Thyroid gland (tissue), 4 donors: ENCODE results near the gene VOPP1. TPM values are rescaled to one million over a fixed set of nuclear protein-coding genes. Genes with fewer than 3 reads are reported as not detected.
A peak's percentile ranks its signal among the peaks of the same experiment; 100 is the strongest.

Experiments used
- DNase-seq, 2 donors: peaks; one replicate each; pipeline ENCODE4 v3.0.0-alpha.2; 2019
- H3K27ac ChIP-seq, 3 donors: fragments of 200-600 bp; sonication (generic); 1 replicate in 2 of 3; 2 replicates in 1 of 3; pipeline ENCODE4 v1.5.1; 2016 to 2019; ENCODE audit warnings: mild to moderate bottlenecking in 1 of 3, moderate library complexity in 1 of 3
- H3K27me3 ChIP-seq: fragments of 200-600 bp; sonication (generic); one replicate; pipeline ENCODE4 v1.5.1; 2019
- H3K36me3 ChIP-seq, 2 donors: fragments of 200-600 bp; sonication (generic); one replicate each; pipeline ENCODE4 v1.5.1; 2016 to 2019
- H3K4me1 ChIP-seq, 2 donors: fragments of 200-600 bp; sonication (generic); one replicate each; pipeline ENCODE4 v1.5.1; 2017 to 2019
- H3K4me3 ChIP-seq, 3 donors: fragments of 200-600 bp; sonication (generic); replicated peaks in 1 of 3; 1 replicate in 2 of 3; 2 replicates in 1 of 3; pipeline ENCODE4 v1.5.1; 2016; ENCODE audit warnings: mild to moderate bottlenecking in 1 of 3
- H3K9me3 ChIP-seq: fragments of 200-600 bp; sonication (generic); one replicate; pipeline ENCODE4 v1.5.1; 2017
- POLR2A ChIP-seq, 2 donors: fragments of 450-650 bp; IDR thresholded peaks; one replicate each; pipeline ENCODE4 v1.6.1; 2017; ENCODE audit warnings: antibody characterized with exemption in 2 of 2, mild to moderate bottlenecking in 2 of 2, moderate library complexity in 1 of 2
- WGBS, 2 donors: methylation state at CpG; one replicate each; pipeline ENCODE4 v1.1.5; 2017; 5-methylcytosine and 5-hydroxymethylcytosine counted together
- intact Hi-C: fragments of 100-400 bp; cut with DNase I; formaldehyde crosslinking; loops from one replicate; pipeline ENCODE4 v1.15.1; 2023
- total RNA-seq, 4 donors: library from RNA; depleted of rRNA; stranded (reverse); fragments of >200 nt; gene quantifications; one replicate each; pipeline ENCODE4 v1.2.3, GENCODE V29; 2016
- TF ChIP-seq, protein P1 (sequence below), 6 experiments: fragments of 200-600 bp in 3 of 6; fragments of 450-650 bp in 3 of 6; sonication (generic) in 3 of 6; IDR thresholded peaks; one replicate each; pipeline ENCODE4 v1.5.1; 2016 to 2019; ENCODE audit warnings: antibody characterized with exemption in 6 of 6, mild to moderate bottlenecking in 2 of 6, inconsistent platforms in 1 of 6, moderate library complexity in 1 of 6

The VOPP1 gene
- total RNA-seq, 4 donors from 2014 or later = 42.6 to 58.0 (median 46.2) TPM

DNA sequence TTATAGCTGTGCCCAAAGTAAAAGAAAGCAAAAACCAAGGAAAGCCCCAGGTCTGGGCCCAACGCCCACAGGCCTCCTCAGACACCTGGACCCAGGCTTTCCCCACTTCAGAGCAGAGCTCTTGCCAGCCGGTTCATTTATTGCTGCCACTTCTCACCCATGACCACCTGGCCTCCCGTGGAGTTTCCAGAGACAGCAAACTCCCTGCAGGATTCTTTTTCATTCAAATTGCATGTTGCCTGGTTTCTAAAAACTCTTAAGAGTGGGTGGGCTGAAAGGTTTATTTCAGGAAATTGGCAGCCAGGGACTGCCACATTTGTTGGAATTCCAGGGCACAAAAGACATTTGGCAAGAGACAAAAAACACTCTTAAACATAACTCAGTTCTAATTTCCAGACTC is 4.7 kb downstream of the VOPP1 start:
- Histone ChIP-seq H3K4me1 (peaks cover 7 to 12% of the 10 kb centered on the region in 2 donors), H3K4me3 (no peak overlapping the region), H3K36me3 (no peaks in the 10 kb centered on the region), H3K27ac (peak overlapping the region in 1 of 3 donors; percentile 19), H3K9me3 (no peaks in the 10 kb centered on the region), H3K27me3 (no peaks in the 10 kb centered on the region)
- peak; percentile 83 to 86 for DNase-seq
- 30 to 48% methylated on average over 3 of the region's 3 CpGs for WGBS, 2 donors
- TF ChIP-seq POLR2A (IDR thresholded peaks at IDR 0.05) = no peak
- TF ChIP-seq, protein P1, sequence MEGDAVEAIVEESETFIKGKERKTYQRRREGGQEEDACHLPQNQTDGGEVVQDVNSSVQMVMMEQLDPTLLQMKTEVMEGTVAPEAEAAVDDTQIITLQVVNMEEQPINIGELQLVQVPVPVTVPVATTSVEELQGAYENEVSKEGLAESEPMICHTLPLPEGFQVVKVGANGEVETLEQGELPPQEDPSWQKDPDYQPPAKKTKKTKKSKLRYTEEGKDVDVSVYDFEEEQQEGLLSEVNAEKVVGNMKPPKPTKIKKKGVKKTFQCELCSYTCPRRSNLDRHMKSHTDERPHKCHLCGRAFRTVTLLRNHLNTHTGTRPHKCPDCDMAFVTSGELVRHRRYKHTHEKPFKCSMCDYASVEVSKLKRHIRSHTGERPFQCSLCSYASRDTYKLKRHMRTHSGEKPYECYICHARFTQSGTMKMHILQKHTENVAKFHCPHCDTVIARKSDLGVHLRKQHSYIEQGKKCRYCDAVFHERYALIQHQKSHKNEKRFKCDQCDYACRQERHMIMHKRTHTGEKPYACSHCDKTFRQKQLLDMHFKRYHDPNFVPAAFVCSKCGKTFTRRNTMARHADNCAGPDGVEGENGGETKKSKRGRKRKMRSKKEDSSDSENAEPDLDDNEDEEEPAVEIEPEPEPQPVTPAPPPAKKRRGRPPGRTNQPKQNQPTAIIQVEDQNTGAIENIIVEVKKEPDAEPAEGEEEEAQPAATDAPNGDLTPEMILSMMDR (IDR thresholded peaks at IDR 0.05) = no peak
- intact Hi-C loops = no loop called here

DNA sequence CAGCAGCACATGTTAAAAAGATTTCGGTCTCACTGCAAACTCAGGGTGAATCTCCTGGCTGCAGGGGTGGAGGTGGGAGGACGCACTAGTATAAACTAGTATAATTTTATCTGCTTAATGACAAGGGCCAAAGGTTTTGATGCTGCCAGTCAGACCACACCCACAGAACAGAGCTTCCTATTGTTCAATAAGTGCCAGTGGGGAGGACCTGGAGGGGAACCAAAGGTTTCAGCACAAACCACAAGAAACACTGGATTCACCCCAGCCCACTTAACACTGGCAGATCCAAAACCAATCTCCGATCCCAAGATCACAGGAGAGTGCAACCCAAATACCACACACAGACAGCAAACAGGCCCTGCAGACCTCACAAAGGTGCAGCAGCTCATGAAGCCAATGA is 6.6 kb downstream of the VOPP1 start:
- no peaks in the 10 kb centered on the region for H3K36me3 ChIP-seq
- H3K9me3 ChIP-seq = no peaks in the 10 kb centered on the region
- no peak overlapping the region for H3K27ac ChIP-seq
- H3K27me3 ChIP-seq = no peaks in the 10 kb centered on the region
- TF ChIP-seq, protein P1 (IDR thresholded peaks at IDR 0.05) = no peak
- TF ChIP-seq POLR2A (IDR thresholded peaks at IDR 0.05) = no peak
- H3K4me3 ChIP-seq = no peak overlapping the region
- DNase-seq = no peak
- H3K4me1 ChIP-seq = peaks cover 7 to 12% of the 10 kb centered on the region in 2 donors
- WGBS, 2 donors = 80 to 84% methylated on average over 3 of the region's 3 CpGs
- intact Hi-C loops = no loop called here

DNA sequence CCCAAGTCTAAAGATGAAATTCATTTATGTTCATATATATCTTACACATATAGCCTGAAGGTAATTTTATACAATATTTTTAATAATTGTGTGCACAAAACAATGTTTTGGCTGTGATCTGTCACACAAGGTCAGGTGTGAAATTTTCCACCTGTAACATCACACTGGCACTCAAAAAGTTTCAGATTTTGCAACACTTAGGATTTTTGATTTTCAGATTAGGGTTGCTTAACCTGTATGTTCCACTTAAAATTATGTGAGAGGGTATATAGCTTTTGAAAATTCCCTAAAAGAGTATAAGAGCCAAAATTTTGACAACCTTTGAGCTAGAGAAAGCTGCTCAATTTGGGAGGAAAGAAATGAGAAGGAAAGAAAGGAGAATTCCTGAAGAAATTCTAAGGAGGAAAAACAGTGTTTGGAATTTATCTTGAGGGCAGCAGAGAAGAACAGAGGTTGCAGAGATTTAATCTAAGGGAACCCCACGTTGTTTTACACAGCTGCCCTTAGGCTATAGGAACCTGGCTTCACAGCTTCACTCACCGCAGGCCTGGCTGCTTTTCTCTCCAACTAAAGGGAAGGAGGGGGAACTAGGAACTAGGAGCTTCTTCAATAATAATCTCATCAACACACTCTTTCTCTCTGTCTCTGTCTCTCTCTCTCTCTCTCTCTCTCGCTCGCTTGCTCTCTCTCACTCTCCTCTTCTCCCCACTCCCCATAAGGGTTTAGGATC is 8.5 kb downstream of the VOPP1 start:
- no peak for TF ChIP-seq POLR2A (IDR thresholded peaks at IDR 0.05)
- TF ChIP-seq, protein P1 (IDR thresholded peaks at IDR 0.05) = no peak
- H3K27ac ChIP-seq = no peak overlapping the region
- H3K4me1 ChIP-seq = peaks cover 7 to 12% of the 10 kb centered on the region in 2 donors
- no peaks in the 10 kb centered on the region for H3K27me3 ChIP-seq
- H3K36me3 ChIP-seq = no peaks in the 10 kb centered on the region
- WGBS, 2 donors = 82 to 86% methylated on average over 4 of the region's 4 CpGs
- no peaks in the 10 kb centered on the region for H3K9me3 ChIP-seq
- intact Hi-C loops = no loop called here
- DNase-seq = no peak
- H3K4me3 ChIP-seq = no peak overlapping the region

DNA sequence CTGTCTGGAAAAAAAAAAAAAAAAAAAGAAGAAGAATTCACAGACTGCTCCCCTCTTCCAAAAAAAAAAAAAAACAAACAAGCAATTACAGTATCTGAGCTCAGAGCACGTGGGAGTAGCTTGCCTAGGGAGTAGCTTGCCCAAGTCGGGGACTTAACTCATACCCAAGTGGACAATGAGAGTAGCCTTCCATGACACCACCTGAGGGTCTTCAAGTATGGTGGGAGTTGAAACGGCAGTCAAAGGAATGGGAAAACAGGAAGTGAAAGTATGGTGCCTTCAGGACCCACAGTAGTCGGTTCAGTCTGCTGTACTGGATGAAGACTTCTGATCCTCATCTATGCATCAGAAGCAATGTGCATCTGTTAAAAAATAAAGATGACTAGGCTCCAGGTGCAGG is 10.6 kb downstream of the VOPP1 start:
- H3K36me3 ChIP-seq = no peaks in the 10 kb centered on the region
- H3K9me3 ChIP-seq = no peaks in the 10 kb centered on the region
- no peak for DNase-seq
- intact Hi-C loops = no loop called here
- H3K4me1 ChIP-seq = peaks cover 0 to 3% of the 10 kb centered on the region in 2 donors
- no peak overlapping the region for H3K27ac ChIP-seq
- no peak overlapping the region for H3K4me3 ChIP-seq
- TF ChIP-seq POLR2A (IDR thresholded peaks at IDR 0.05) = no peak
- TF ChIP-seq, protein P1 (IDR thresholded peaks at IDR 0.05) = no peak
- no peaks in the 10 kb centered on the region for H3K27me3 ChIP-seq
- 90 to 91% methylated on average over 4 of the region's 4 CpGs for WGBS, 2 donors
